ENCODE measurements around the gene TAOK1.
A peak's percentile ranks its signal among the peaks of the same experiment; 100 is the strongest.
"Not testable (repeated sequence)": the region's sequence is repeated elsewhere in the genome, so short reads cannot be mapped to it uniquely, and the experiment has no call there.

Gene TAOK1

GRCh38 chr17:29389982-29390850 lies at the start of gene TAOK1:
Gene TAOK1 (plus strand): TSS chr17:29390363. CDS start chr17:29451549, 61,186 bp downstream.
- peak; percentile 99 for DNase-seq (ENCODE audit: low read depth)

GRCh38 chr17:29341726-29342125 lies 48.4 kb upstream of the TAOK1 start:
- peak; percentile 19 for DNase-seq (ENCODE audit: low read depth)

GRCh38 chr17:29342158-29342765 lies 47.9 kb upstream of the TAOK1 start:
- DNase-seq (ENCODE audit: low read depth): no peak

GRCh38 chr17:29344201-29344856 lies 45.8 kb upstream of the TAOK1 start:
- no peak for DNase-seq (ENCODE audit: low read depth)

- no peak for DNase-seq (ENCODE audit: low read depth)
Measured at GRCh38 chr17:29345066-29345465, 45.1 kb upstream of the TAOK1 start.

GRCh38 chr17:29345470-29345869 lies 44.7 kb upstream of the TAOK1 start:
- not testable (repeated sequence) for DNase-seq (ENCODE audit: low read depth)

GRCh38 chr17:29346462-29346861 lies 43.7 kb upstream of the TAOK1 start:
- DNase-seq (ENCODE audit: low read depth): no peak

GRCh38 chr17:29347831-29348629 lies 42.1 kb upstream of the TAOK1 start:
- peak; percentile 57 for DNase-seq (ENCODE audit: low read depth)

- no peak for DNase-seq (ENCODE audit: low read depth)
Measured at GRCh38 chr17:29349409-29349808, 40.8 kb upstream of the TAOK1 start.

GRCh38 chr17:29352146-29352545 lies 38.0 kb upstream of the TAOK1 start:
- DNase-seq (ENCODE audit: low read depth): no peak

GRCh38 chr17:29357232-29357631 lies 32.9 kb upstream of the TAOK1 start:
- no peak for DNase-seq (ENCODE audit: low read depth)

- DNase-seq (ENCODE audit: low read depth): peak; percentile 45
Measured at GRCh38 chr17:29357821-29358232, 32.3 kb upstream of the TAOK1 start.

- peak; percentile 36 for DNase-seq (ENCODE audit: low read depth)
Measured at GRCh38 chr17:29358416-29358815, 31.7 kb upstream of the TAOK1 start.

GRCh38 chr17:29359777-29360176 lies 30.4 kb upstream of the TAOK1 start:
- no peak for DNase-seq (ENCODE audit: low read depth)

- DNase-seq (ENCODE audit: low read depth): no peak
Measured at GRCh38 chr17:29363716-29364115, 26.4 kb upstream of the TAOK1 start.

- DNase-seq (ENCODE audit: low read depth): no peak
Measured at GRCh38 chr17:29364691-29365090, 25.5 kb upstream of the TAOK1 start.

GRCh38 chr17:29368161-29368560 lies 22.0 kb upstream of the TAOK1 start:
- no peak for DNase-seq (ENCODE audit: low read depth)

GRCh38 chr17:29368926-29369325 lies 21.2 kb upstream of the TAOK1 start:
- DNase-seq (ENCODE audit: low read depth): no peak

GRCh38 chr17:29369831-29370735 lies 20.1 kb upstream of the TAOK1 start:
- peak; percentile 88 for DNase-seq (ENCODE audit: low read depth)

- peak; percentile 82 for DNase-seq (ENCODE audit: low read depth)
Measured at GRCh38 chr17:29376667-29377270, 13.4 kb upstream of the TAOK1 start.

- DNase-seq (ENCODE audit: low read depth): no peak
Measured at GRCh38 chr17:29378500-29378899, 11.7 kb upstream of the TAOK1 start.
